ENCODE measurements around the gene WDR31.
A peak's percentile ranks its signal among the peaks of the same experiment; 100 is the strongest.

WDR31 gene

GRCh38 chr9:113364951-113365350 lies 24.9 kb upstream of the WDR31 start:
- Histone ChIP-seq H3K9me3 (ENCODE audit: control insufficient read depth, low read depth, low read length) (no peaks in the 10 kb centered on the region), H3K4me3 (ENCODE audit: low read length) (no peak overlapping the region), H3K36me3 (ENCODE audit: control insufficient read depth, low read depth, low read length) (no peaks in the 10 kb centered on the region), H3K27me3 (ENCODE audit: control insufficient read depth, insufficient read depth, low read length) (no peaks in the 10 kb centered on the region), H3K27ac (ENCODE audit: low read length) (no peak overlapping the region), H3K4me1 (ENCODE audit: control insufficient read depth, low read depth, low read length) (peaks cover 8% of the 10 kb centered on the region), H3K9ac (ENCODE audit: low read length) (no peak overlapping the region)

GRCh38 chr9:113363336-113363735 lies 23.3 kb upstream of the WDR31 start:
- no peak overlapping the region for H3K9ac ChIP-seq (ENCODE audit: low read length)
- no peaks in the 10 kb centered on the region for H3K9me3 ChIP-seq (ENCODE audit: control insufficient read depth, low read depth, low read length)
- H3K27ac ChIP-seq (ENCODE audit: low read length), result no peak overlapping the region
- H3K4me1 ChIP-seq (ENCODE audit: control insufficient read depth, low read depth, low read length), result peaks cover 8% of the 10 kb centered on the region
- H3K36me3 ChIP-seq (ENCODE audit: control insufficient read depth, low read depth, low read length), result peaks cover 3% of the 10 kb centered on the region
- H3K27me3 ChIP-seq (ENCODE audit: control insufficient read depth, insufficient read depth, low read length), result no peaks in the 10 kb centered on the region
- no peak overlapping the region for H3K4me3 ChIP-seq (ENCODE audit: low read length)

GRCh38 chr9:113361304-113362018 lies 21.4 kb upstream of the WDR31 start:
- Histone ChIP-seq H3K9ac (ENCODE audit: low read length) (no peak overlapping the region), H3K27ac (ENCODE audit: low read length) (no peak overlapping the region), H3K4me1 (ENCODE audit: control insufficient read depth, low read depth, low read length) (peaks cover 8% of the 10 kb centered on the region), H3K4me3 (ENCODE audit: low read length) (no peak overlapping the region), H3K36me3 (ENCODE audit: control insufficient read depth, low read depth, low read length) (peaks cover 3% of the 10 kb centered on the region), H3K27me3 (ENCODE audit: control insufficient read depth, insufficient read depth, low read length) (no peaks in the 10 kb centered on the region), H3K9me3 (ENCODE audit: control insufficient read depth, low read depth, low read length) (no peaks in the 10 kb centered on the region)

- Histone ChIP-seq H3K36me3 (ENCODE audit: control insufficient read depth, low read depth, low read length) (peaks cover 3% of the 10 kb centered on the region), H3K4me1 (ENCODE audit: control insufficient read depth, low read depth, low read length) (peaks cover 8% of the 10 kb centered on the region), H3K27me3 (ENCODE audit: control insufficient read depth, insufficient read depth, low read length) (no peaks in the 10 kb centered on the region), H3K9ac (ENCODE audit: low read length) (no peak overlapping the region), H3K4me3 (ENCODE audit: low read length) (no peak overlapping the region), H3K9me3 (ENCODE audit: control insufficient read depth, low read depth, low read length) (no peaks in the 10 kb centered on the region), H3K27ac (ENCODE audit: low read length) (no peak overlapping the region)
Observed at GRCh38 chr9:113360242-113360842, 20.3 kb upstream of the WDR31 start.

- H3K9ac ChIP-seq (ENCODE audit: low read length), result no peak overlapping the region
- H3K4me3 ChIP-seq (ENCODE audit: low read length), result no peak overlapping the region
- no peak overlapping the region for H3K27ac ChIP-seq (ENCODE audit: low read length)
- peaks cover 3% of the 10 kb centered on the region for H3K36me3 ChIP-seq (ENCODE audit: control insufficient read depth, low read depth, low read length)
- peaks cover 8% of the 10 kb centered on the region for H3K4me1 ChIP-seq (ENCODE audit: control insufficient read depth, low read depth, low read length)
- H3K9me3 ChIP-seq (ENCODE audit: control insufficient read depth, low read depth, low read length), result no peaks in the 10 kb centered on the region
- no peaks in the 10 kb centered on the region for H3K27me3 ChIP-seq (ENCODE audit: control insufficient read depth, insufficient read depth, low read length)
Observed at GRCh38 chr9:113359385-113359784, 19.3 kb upstream of the WDR31 start.

- Histone ChIP-seq H3K9ac (ENCODE audit: low read length) (no peak overlapping the region), H3K4me3 (ENCODE audit: low read length) (no peak overlapping the region), H3K27me3 (ENCODE audit: control insufficient read depth, insufficient read depth, low read length) (no peaks in the 10 kb centered on the region), H3K27ac (ENCODE audit: low read length) (no peak overlapping the region), H3K36me3 (ENCODE audit: control insufficient read depth, low read depth, low read length) (peaks cover 3% of the 10 kb centered on the region), H3K4me1 (ENCODE audit: control insufficient read depth, low read depth, low read length) (peaks cover 8% of the 10 kb centered on the region), H3K9me3 (ENCODE audit: control insufficient read depth, low read depth, low read length) (no peaks in the 10 kb centered on the region)
Observed at GRCh38 chr9:113356686-113357292, 16.7 kb upstream of the WDR31 start.

- Histone ChIP-seq H3K36me3 (ENCODE audit: control insufficient read depth, low read depth, low read length) (peaks cover 3% of the 10 kb centered on the region), H3K27me3 (ENCODE audit: control insufficient read depth, insufficient read depth, low read length) (peaks cover 14% of the 10 kb centered on the region), H3K9me3 (ENCODE audit: control insufficient read depth, low read depth, low read length) (no peaks in the 10 kb centered on the region), H3K9ac (ENCODE audit: low read length) (no peak overlapping the region), H3K4me3 (ENCODE audit: low read length) (no peak overlapping the region), H3K4me1 (ENCODE audit: control insufficient read depth, low read depth, low read length) (peaks cover 6% of the 10 kb centered on the region), H3K27ac (ENCODE audit: low read length) (no peak overlapping the region)
Observed at GRCh38 chr9:113355040-113355596, 15.0 kb upstream of the WDR31 start.

GRCh38 chr9:113352411-113352810 lies 12.3 kb upstream of the WDR31 start:
- Histone ChIP-seq H3K9ac (ENCODE audit: low read length) (no peak overlapping the region), H3K4me3 (ENCODE audit: low read length) (no peak overlapping the region), H3K27me3 (ENCODE audit: control insufficient read depth, insufficient read depth, low read length) (peaks cover 36% of the 10 kb centered on the region), H3K36me3 (ENCODE audit: control insufficient read depth, low read depth, low read length) (no peaks in the 10 kb centered on the region), H3K4me1 (ENCODE audit: control insufficient read depth, low read depth, low read length) (peaks cover 9% of the 10 kb centered on the region), H3K9me3 (ENCODE audit: control insufficient read depth, low read depth, low read length) (no peaks in the 10 kb centered on the region), H3K27ac (ENCODE audit: low read length) (no peak overlapping the region)

- H3K4me1 ChIP-seq (ENCODE audit: control insufficient read depth, low read depth, low read length), result peaks cover 9% of the 10 kb centered on the region
- no peak overlapping the region for H3K4me3 ChIP-seq (ENCODE audit: low read length)
- H3K27ac ChIP-seq (ENCODE audit: low read length), result no peak overlapping the region
- no peaks in the 10 kb centered on the region for H3K9me3 ChIP-seq (ENCODE audit: control insufficient read depth, low read depth, low read length)
- no peak overlapping the region for H3K9ac ChIP-seq (ENCODE audit: low read length)
- H3K36me3 ChIP-seq (ENCODE audit: control insufficient read depth, low read depth, low read length), result no peaks in the 10 kb centered on the region
- peaks cover 37% of the 10 kb centered on the region for H3K27me3 ChIP-seq (ENCODE audit: control insufficient read depth, insufficient read depth, low read length)
Observed at GRCh38 chr9:113352006-113352405, 11.9 kb upstream of the WDR31 start.

GRCh38 chr9:113350937-113351336 lies 10.9 kb upstream of the WDR31 start:
- H3K9ac ChIP-seq (ENCODE audit: low read length), result no peak overlapping the region
- H3K36me3 ChIP-seq (ENCODE audit: control insufficient read depth, low read depth, low read length), result no peaks in the 10 kb centered on the region
- peaks cover 37% of the 10 kb centered on the region for H3K27me3 ChIP-seq (ENCODE audit: control insufficient read depth, insufficient read depth, low read length)
- no peaks in the 10 kb centered on the region for H3K9me3 ChIP-seq (ENCODE audit: control insufficient read depth, low read depth, low read length)
- H3K4me1 ChIP-seq (ENCODE audit: control insufficient read depth, low read depth, low read length), result peaks cover 9% of the 10 kb centered on the region
- H3K27ac ChIP-seq (ENCODE audit: low read length), result no peak overlapping the region
- no peak overlapping the region for H3K4me3 ChIP-seq (ENCODE audit: low read length)

GRCh38 chr9:113350107-113350661 lies 10.1 kb upstream of the WDR31 start:
- Histone ChIP-seq H3K27ac (ENCODE audit: low read length) (no peak overlapping the region), H3K9ac (ENCODE audit: low read length) (no peak overlapping the region), H3K36me3 (ENCODE audit: control insufficient read depth, low read depth, low read length) (no peaks in the 10 kb centered on the region), H3K4me3 (ENCODE audit: low read length) (peak overlapping the region; percentile 56), H3K9me3 (ENCODE audit: control insufficient read depth, low read depth, low read length) (no peaks in the 10 kb centered on the region), H3K4me1 (ENCODE audit: control insufficient read depth, low read depth, low read length) (peaks cover 9% of the 10 kb centered on the region), H3K27me3 (ENCODE audit: control insufficient read depth, insufficient read depth, low read length) (peaks cover 37% of the 10 kb centered on the region)
